ENCODE measurements around the gene AJM1. TPM values are rescaled to one million over a fixed set of nuclear protein-coding genes. Genes with fewer than 3 reads are reported as not detected.

AJM1 gene
- total RNA-seq, 1 experiment from 2014 or later: 2.9 TPM

- H3K27me3 Mint-ChIP-seq (ENCODE audit: unreplicated experiment): no peaks in the 10 kb centered on the region
- TF ChIP-seq CTCF (IDR thresholded peaks at IDR 0.05; ENCODE audit: unreplicated experiment): no peak
- DNase-seq: no peak
- CTCF ChIA-PET: no interaction called here
- peaks cover 6% of the 10 kb centered on the region for H3K4me1 Mint-ChIP-seq (ENCODE audit: low read depth, unreplicated experiment)
- intact Hi-C loops (cut with micrococcal nuclease; ENCODE audit: unreplicated experiment): no loop called here
- no peak overlapping the region for H3K27ac Mint-ChIP-seq (ENCODE audit: unreplicated experiment)
- peaks cover 40% of the 10 kb centered on the region for H3K36me3 Mint-ChIP-seq (ENCODE audit: insufficient read depth, unreplicated experiment)
- no TSS peak for BruUV-seq (replicated peaks)
- no peak overlapping the region for H3K4me3 Mint-ChIP-seq (ENCODE audit: low read depth, unreplicated experiment)
- H3K9me3 Mint-ChIP-seq (ENCODE audit: low read depth, unreplicated experiment): no peaks in the 10 kb centered on the region
Measured at GRCh38 chr9:136804509-136805206, 37.6 kb upstream of the AJM1 start.

- no TSS peak for BruUV-seq (replicated peaks)
- Mint-ChIP-seq H3K4me3 (ENCODE audit: low read depth, unreplicated experiment) (no peak overlapping the region), H3K36me3 (ENCODE audit: insufficient read depth, unreplicated experiment) (peaks cover 34% of the 10 kb centered on the region), H3K9me3 (ENCODE audit: low read depth, unreplicated experiment) (no peaks in the 10 kb centered on the region), H3K4me1 (ENCODE audit: low read depth, unreplicated experiment) (peaks cover 11% of the 10 kb centered on the region), H3K27me3 (ENCODE audit: unreplicated experiment) (no peaks in the 10 kb centered on the region), H3K27ac (ENCODE audit: unreplicated experiment) (no peak overlapping the region)
- intact Hi-C loops (cut with micrococcal nuclease; ENCODE audit: unreplicated experiment): no loop called here
- TF ChIP-seq CTCF (IDR thresholded peaks at IDR 0.05; ENCODE audit: unreplicated experiment): no peak
- CTCF ChIA-PET: no interaction called here
- DNase-seq: no peak
Measured at GRCh38 chr9:136805207-136805740, 37.0 kb upstream of the AJM1 start.

GRCh38 chr9:136806067-136806466, 36.2 kb upstream of the AJM1 start:
- H3K27ac Mint-ChIP-seq (ENCODE audit: unreplicated experiment): no peak overlapping the region
- intact Hi-C loops (cut with micrococcal nuclease; ENCODE audit: unreplicated experiment): no loop called here
- BruUV-seq (replicated peaks): no TSS peak

DNA sequence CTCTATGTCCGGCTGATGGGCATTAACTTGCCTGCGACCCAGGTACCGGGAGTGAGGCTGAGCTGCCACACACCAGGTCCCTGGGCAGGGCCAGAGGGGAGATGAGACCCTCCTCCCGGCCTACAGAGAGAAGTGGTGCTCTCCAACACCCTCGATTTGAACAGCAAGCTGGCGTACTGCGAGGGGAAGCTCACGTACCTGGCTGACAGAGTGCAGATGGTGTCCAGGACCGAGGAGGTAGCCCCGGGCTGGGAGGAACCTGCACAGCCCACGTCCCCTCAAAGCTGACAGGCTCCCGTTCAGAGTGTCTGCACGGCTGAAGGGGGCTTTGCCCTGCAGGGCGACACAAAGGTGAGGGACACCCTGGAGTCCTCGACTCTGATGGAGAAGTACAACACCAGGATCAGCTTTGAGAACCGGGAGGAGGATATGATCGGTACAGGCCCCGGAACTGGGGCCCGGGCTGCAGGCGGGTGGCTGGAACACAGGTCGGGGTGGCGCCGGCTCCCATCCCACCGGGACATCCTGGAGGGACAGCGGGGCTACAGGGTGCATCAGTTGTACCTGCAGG, 35.6 kb upstream of the AJM1 start:
- Mint-ChIP-seq H3K27me3 (ENCODE audit: unreplicated experiment) (no peaks in the 10 kb centered on the region), H3K4me3 (ENCODE audit: low read depth, unreplicated experiment) (peak overlapping the region; percentile 80), H3K4me1 (ENCODE audit: low read depth, unreplicated experiment) (peaks cover 12% of the 10 kb centered on the region), H3K36me3 (ENCODE audit: insufficient read depth, unreplicated experiment) (peaks cover 30% of the 10 kb centered on the region), H3K27ac (ENCODE audit: unreplicated experiment) (peak overlapping the region; percentile 78), H3K9me3 (ENCODE audit: low read depth, unreplicated experiment) (no peaks in the 10 kb centered on the region)
- no peak for DNase-seq
- CTCF ChIA-PET: interaction anchor here (0.5 kb wide), 1 partner anchor 106 kb away, joined by 3 read pairs; no protein-coding TSS in a partner anchor
- no peak for TF ChIP-seq CTCF (IDR thresholded peaks at IDR 0.05; ENCODE audit: unreplicated experiment)
- intact Hi-C loops (cut with micrococcal nuclease; ENCODE audit: unreplicated experiment): no loop called here
- BruUV-seq (replicated peaks): no TSS peak

More at GRCh38 chr9:136806067-136806466, 36.2 kb upstream of the AJM1 start:
- DNase-seq: no peak
- H3K9me3 Mint-ChIP-seq (ENCODE audit: low read depth, unreplicated experiment): no peaks in the 10 kb centered on the region
- TF ChIP-seq CTCF (IDR thresholded peaks at IDR 0.05; ENCODE audit: unreplicated experiment): no peak
- CTCF ChIA-PET: no interaction called here
- peaks cover 12% of the 10 kb centered on the region for H3K4me1 Mint-ChIP-seq (ENCODE audit: low read depth, unreplicated experiment)
- peaks cover 29% of the 10 kb centered on the region for H3K36me3 Mint-ChIP-seq (ENCODE audit: insufficient read depth, unreplicated experiment)
- H3K4me3 Mint-ChIP-seq (ENCODE audit: low read depth, unreplicated experiment): no peak overlapping the region
- no peaks in the 10 kb centered on the region for H3K27me3 Mint-ChIP-seq (ENCODE audit: unreplicated experiment)

Data from Calu3 (cell line).